ENCODE data around the gene CRLF3.
"Not testable (repeated sequence)": the region's sequence is repeated elsewhere in the genome, so short reads cannot be mapped to it uniquely, and the experiment has no call there.

The CRLF3 gene

GRCh38 chr17:30821871-30822723 lies 2.4 kb downstream of the CRLF3 start:
- Histone ChIP-seq H3K4me1 (ENCODE audit: control insufficient read depth in 1 of 2, insufficient read depth in 1 of 2, low read depth in 1 of 2, low read length in 1 of 2) (peaks cover 87 to 90% of the 10 kb centered on the region in 2 experiments), H3K4me3 (ENCODE audit: low read depth in 1 of 2, low read length in 1 of 2) (peak overlapping the region; percentile 95 to 99), H3K27ac (peak overlapping the region; percentile 95), H3K27me3 (no peaks in the 10 kb centered on the region), H3K36me3 (peaks cover under 1% of the 10 kb centered on the region), H3K9me3 (no peaks in the 10 kb centered on the region)
- TF ChIP-seq CTCF (IDR thresholded peaks at IDR 0.05): no peak

- TF ChIP-seq CTCF (IDR thresholded peaks at IDR 0.05): no peak
Observed at GRCh38 chr17:30819971-30820705, 4.4 kb downstream of the CRLF3 start.

GRCh38 chr17:30816165-30816564 lies 8.3 kb downstream of the CRLF3 start:
- no peaks in the 10 kb centered on the region for H3K9me3 ChIP-seq
- peak overlapping the region in 1 of 2 experiments; percentile 57 for H3K4me3 ChIP-seq (ENCODE audit: low read depth in 1 of 2, low read length in 1 of 2)
- no peak for TF ChIP-seq CTCF (IDR thresholded peaks at IDR 0.05)
- no peaks in the 10 kb centered on the region for H3K27me3 ChIP-seq
- peaks cover 12% of the 10 kb centered on the region for H3K36me3 ChIP-seq
- H3K4me1 ChIP-seq (ENCODE audit: control insufficient read depth in 1 of 2, insufficient read depth in 1 of 2, low read depth in 1 of 2, low read length in 1 of 2): peaks cover 94 to 100% of the 10 kb centered on the region in 2 experiments
- H3K27ac ChIP-seq: peak overlapping the region; percentile 95

More at GRCh38 chr17:30819971-30820705, 4.4 kb downstream of the CRLF3 start:
- Histone ChIP-seq H3K36me3 (peaks cover 7% of the 10 kb centered on the region), H3K27me3 (no peaks in the 10 kb centered on the region), H3K27ac (peak overlapping the region; percentile 95), H3K4me3 (ENCODE audit: low read depth in 1 of 2, low read length in 1 of 2) (peak overlapping the region; percentile 50 to 95), H3K4me1 (ENCODE audit: control insufficient read depth in 1 of 2, insufficient read depth in 1 of 2, low read depth in 1 of 2, low read length in 1 of 2) (peaks cover 87 to 94% of the 10 kb centered on the region in 2 experiments), H3K9me3 (no peaks in the 10 kb centered on the region)

- H3K9me3 ChIP-seq: not testable (repeated sequence)
Observed at GRCh38 chr17:30814860-30815259, 9.6 kb downstream of the CRLF3 start.

DNA sequence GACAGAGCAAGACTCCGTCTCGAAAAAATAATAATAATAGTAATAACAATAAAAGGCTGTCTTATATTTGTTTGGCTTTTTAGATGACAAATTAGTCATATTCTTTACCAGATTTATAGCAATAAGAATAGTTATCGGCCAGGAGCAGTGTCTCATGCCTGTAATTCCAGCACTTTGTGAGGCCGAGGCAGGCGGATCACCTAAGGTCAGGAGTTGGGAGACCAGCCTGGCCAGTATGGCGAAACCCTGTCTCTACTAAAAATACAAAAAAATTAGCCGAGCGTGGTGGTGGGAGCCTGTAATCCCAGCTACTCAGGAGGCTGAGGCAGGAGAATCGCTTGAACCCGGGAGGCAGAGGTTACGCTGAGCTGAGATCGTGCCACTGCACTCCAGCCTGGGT lies 10.3 kb downstream of the CRLF3 start:
- not testable (repeated sequence) for H3K27me3 ChIP-seq, H3K9me3 ChIP-seq
- H3K4me1 ChIP-seq (ENCODE audit: control insufficient read depth in 1 of 2, insufficient read depth in 1 of 2, low read depth in 1 of 2, low read length in 1 of 2): peaks cover 94 to 100% of the 10 kb centered on the region in 2 experiments
- H3K4me3 ChIP-seq (ENCODE audit: low read depth in 1 of 2, low read length in 1 of 2): peak overlapping the region; percentile 48 to 57
- H3K36me3 ChIP-seq: peaks cover 17% of the 10 kb centered on the region
- H3K27ac ChIP-seq: peak overlapping the region; percentile 94

More at GRCh38 chr17:30814860-30815259, 9.6 kb downstream of the CRLF3 start:
- Histone ChIP-seq H3K4me3 (ENCODE audit: low read depth in 1 of 2, low read length in 1 of 2) (peak overlapping the region; percentile 48 to 57), H3K36me3 (peaks cover 17% of the 10 kb centered on the region), H3K4me1 (ENCODE audit: control insufficient read depth in 1 of 2, insufficient read depth in 1 of 2, low read depth in 1 of 2, low read length in 1 of 2) (peaks cover 94 to 100% of the 10 kb centered on the region in 2 experiments), H3K27ac (peak overlapping the region; percentile 94)
- not testable (repeated sequence) for H3K27me3 ChIP-seq

GRCh38 chr17:30812218-30813177 lies 12.0 kb downstream of the CRLF3 start:
- Histone ChIP-seq H3K36me3 (peaks cover 17% of the 10 kb centered on the region), H3K4me1 (ENCODE audit: control insufficient read depth in 1 of 2, insufficient read depth in 1 of 2, low read depth in 1 of 2, low read length in 1 of 2) (peaks cover 93 to 99% of the 10 kb centered on the region in 2 experiments), H3K9me3 (no peaks in the 10 kb centered on the region), H3K27ac (peak overlapping the region; percentile 94), H3K27me3 (no peaks in the 10 kb centered on the region), H3K4me3 (ENCODE audit: low read depth in 1 of 2, low read length in 1 of 2) (no peak overlapping the region)
- TF ChIP-seq CTCF (IDR thresholded peaks at IDR 0.05): no peak

All from neutrophil (primary cell).